ENCODE measurements around the gene TRMT61B.

Gene TRMT61B

DNA sequence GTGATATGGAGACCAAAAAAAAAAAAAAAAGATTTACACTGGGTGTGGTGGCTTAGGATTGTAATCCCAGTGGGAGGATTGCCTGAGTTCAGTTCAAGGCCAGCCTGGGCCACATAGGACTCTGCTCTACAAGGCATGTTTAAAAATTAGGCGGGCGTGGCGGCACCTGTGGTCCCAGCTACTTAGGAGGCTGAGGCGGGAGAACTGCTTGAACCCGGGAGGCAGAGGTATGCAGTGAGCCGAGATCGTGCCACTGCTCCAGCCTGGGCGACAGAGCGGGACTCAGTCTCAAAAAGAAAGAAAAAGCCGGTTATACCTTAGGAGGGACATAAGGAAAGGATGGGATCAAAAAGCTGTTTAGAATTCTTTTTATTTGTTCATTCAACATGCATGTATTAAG lies 60.2 kb downstream of the TRMT61B start:
- no peak overlapping the region for H3K4me3 ChIP-seq (ENCODE audit: low read depth, low read length)
- POLR2A ChIA-PET, result no interaction called here
- peaks cover 7 to 17% of the 10 kb centered on the region in 2 experiments for H3K36me3 ChIP-seq (ENCODE audit: control insufficient read depth in 2 of 2, insufficient read depth in 1 of 2, low read length in 2 of 2)
- TF ChIP-seq, protein P1, sequence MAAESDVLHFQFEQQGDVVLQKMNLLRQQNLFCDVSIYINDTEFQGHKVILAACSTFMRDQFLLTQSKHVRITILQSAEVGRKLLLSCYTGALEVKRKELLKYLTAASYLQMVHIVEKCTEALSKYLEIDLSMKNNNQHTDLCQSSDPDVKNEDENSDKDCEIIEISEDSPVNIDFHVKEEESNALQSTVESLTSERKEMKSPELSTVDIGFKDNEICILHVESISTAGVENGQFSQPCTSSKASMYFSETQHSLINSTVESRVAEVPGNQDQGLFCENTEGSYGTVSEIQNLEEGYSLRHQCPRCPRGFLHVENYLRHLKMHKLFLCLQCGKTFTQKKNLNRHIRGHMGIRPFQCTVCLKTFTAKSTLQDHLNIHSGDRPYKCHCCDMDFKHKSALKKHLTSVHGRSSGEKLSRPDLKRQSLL (tag by site-specific recombination; IDR thresholded peaks at IDR 0.05), result no peak
- TF ChIP-seq GLIS1 (tag by site-specific recombination; IDR thresholded peaks at IDR 0.05), result no peak
- no peak for TF ChIP-seq TCF7L2 (IDR thresholded peaks at IDR 0.05; ENCODE audit: borderline replicate concordance, low read depth, low read length)
- TF ChIP-seq, protein P2, sequence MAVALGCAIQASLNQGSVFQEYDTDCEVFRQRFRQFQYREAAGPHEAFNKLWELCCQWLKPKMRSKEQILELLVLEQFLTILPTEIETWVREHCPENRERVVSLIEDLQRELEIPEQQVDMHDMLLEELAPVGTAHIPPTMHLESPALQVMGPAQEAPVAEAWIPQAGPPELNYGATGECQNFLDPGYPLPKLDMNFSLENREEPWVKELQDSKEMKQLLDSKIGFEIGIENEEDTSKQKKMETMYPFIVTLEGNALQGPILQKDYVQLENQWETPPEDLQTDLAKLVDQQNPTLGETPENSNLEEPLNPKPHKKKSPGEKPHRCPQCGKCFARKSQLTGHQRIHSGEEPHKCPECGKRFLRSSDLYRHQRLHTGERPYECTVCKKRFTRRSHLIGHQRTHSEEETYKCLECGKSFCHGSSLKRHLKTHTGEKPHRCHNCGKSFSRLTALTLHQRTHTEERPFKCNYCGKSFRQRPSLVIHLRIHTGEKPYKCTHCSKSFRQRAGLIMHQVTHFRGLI (tag by site-specific recombination; IDR thresholded peaks at IDR 0.05), result no peak
- no peak for TF ChIP-seq ZNF629 (tag by site-specific recombination; IDR thresholded peaks at IDR 0.05)
- TF ChIP-seq ZBTB20 (tag by site-specific recombination; IDR thresholded peaks at IDR 0.05), result no peak
- no peak for TF ChIP-seq TRIM28 (IDR thresholded peaks at IDR 0.05; ENCODE audit: borderline replicate concordance, low read length)
- no peak for TF ChIP-seq ZNF561 (tag by site-specific recombination; IDR thresholded peaks at IDR 0.05; ENCODE audit: borderline replicate concordance)
- CTCF ChIA-PET, result interaction anchor here (0.5 to 1.3 kb wide), 4 partner anchors 9 to 188 kb away, joined by 3 to 5 read pairs (median 4); no protein-coding TSS in a partner anchor
- H3K4me1 ChIP-seq (ENCODE audit: control insufficient read depth, insufficient read depth, low read length), result no peaks in the 10 kb centered on the region
- no peaks in the 10 kb centered on the region for H3K9me3 ChIP-seq (ENCODE audit: control insufficient read depth, insufficient read depth, low read depth, low read length)
- no peak overlapping the region; the same call in 1 of the 2 replicates for H3K27ac ChIP-seq (ENCODE audit: extremely low read depth, low read depth, low read length)

DNA sequence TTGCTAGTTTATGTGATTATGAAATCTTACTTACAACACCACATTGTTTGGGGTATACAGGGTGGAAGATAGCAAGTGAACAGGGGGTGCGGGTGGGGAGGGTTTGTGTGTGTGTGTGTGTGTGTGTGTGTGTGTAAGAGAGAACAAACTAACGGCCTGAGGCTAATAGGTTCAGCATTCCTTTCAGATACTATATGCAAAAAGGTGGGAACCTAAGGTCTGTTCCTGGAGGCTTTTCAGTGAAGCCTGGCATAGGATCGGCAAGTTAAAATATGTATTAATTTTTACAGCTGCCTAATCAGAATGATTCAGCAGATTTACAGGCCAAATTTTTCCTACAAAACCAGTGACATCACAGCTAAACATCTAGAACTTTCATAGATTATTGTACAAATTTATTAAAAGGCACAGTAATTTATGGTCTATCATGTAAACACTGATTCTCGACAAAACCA lies 67.1 kb downstream of the TRMT61B start:
- POLR2A ChIA-PET, result interaction anchor here (0.5 kb wide), 1 partner anchor 342 kb away, joined by 3 read pairs; no protein-coding TSS in a partner anchor
- no peak for TF ChIP-seq ZNF843 (tag by site-specific recombination; IDR thresholded peaks at IDR 0.05)
- TF ChIP-seq, protein P1 (tag by site-specific recombination; IDR thresholded peaks at IDR 0.05), result no peak
- Histone ChIP-seq H3K4me3 (ENCODE audit: low read depth, low read length) (no peak overlapping the region), H3K4me1 (ENCODE audit: control insufficient read depth, insufficient read depth, low read length) (no peaks in the 10 kb centered on the region), H3K27ac (ENCODE audit: extremely low read depth, low read depth, low read length) (no peak overlapping the region), H3K36me3 (ENCODE audit: control insufficient read depth in 2 of 2, insufficient read depth in 1 of 2, low read length in 2 of 2) (peaks cover 23 to 51% of the 10 kb centered on the region in 2 experiments), H3K9me3 (ENCODE audit: control insufficient read depth, insufficient read depth, low read depth, low read length) (no peaks in the 10 kb centered on the region)
- CTCF ChIA-PET, result interaction anchor here (1.0 to 1.5 kb wide), 2 partner anchors 209 to 237 kb away, joined by 3 to 4 read pairs; no protein-coding TSS in a partner anchor

DNA sequence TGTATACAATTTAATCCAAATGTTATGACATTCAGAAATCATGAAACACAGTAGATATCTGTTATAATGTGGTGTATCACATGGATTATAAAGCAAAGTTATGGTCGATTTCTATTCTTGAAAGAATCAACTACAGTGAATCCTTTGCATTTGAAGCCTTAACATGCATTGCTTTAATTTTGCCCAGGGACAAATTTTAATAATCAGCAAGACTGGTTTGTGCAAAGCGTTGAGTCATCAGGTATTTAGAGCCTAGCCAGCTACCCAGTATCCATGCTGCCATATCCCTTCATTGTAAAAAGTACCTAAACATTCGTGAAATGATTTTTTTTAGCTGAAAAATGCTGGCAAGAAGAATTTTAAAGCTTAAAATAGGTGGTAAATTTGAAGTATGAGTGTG lies 68.4 kb downstream of the TRMT61B start:
- ChIA-PET POLR2A (no interaction called here), CTCF (interaction anchor here (1.1 to 1.5 kb wide), 2 partner anchors 235 to 1047 kb away, joined by 3 to 4 read pairs; no protein-coding TSS in a partner anchor)
- Histone ChIP-seq H3K9me3 (ENCODE audit: control insufficient read depth, insufficient read depth, low read depth, low read length) (no peaks in the 10 kb centered on the region), H3K36me3 (ENCODE audit: control insufficient read depth in 2 of 2, insufficient read depth in 1 of 2, low read length in 2 of 2) (peaks cover 27 to 59% of the 10 kb centered on the region in 2 experiments), H3K4me3 (ENCODE audit: low read depth, low read length) (no peak overlapping the region), H3K27ac (ENCODE audit: extremely low read depth, low read depth, low read length) (no peak overlapping the region), H3K4me1 (ENCODE audit: control insufficient read depth, insufficient read depth, low read length) (no peaks in the 10 kb centered on the region)
- TF ChIP-seq ZNF324 (tag by site-specific recombination; IDR thresholded peaks at IDR 0.05), result no peak
- TF ChIP-seq, protein P2 (tag by site-specific recombination; IDR thresholded peaks at IDR 0.05), result no peak
- TF ChIP-seq WT1 (tag by site-specific recombination; IDR thresholded peaks at IDR 0.05), result no peak
- no peak for TF ChIP-seq ZNF155 (tag by site-specific recombination; IDR thresholded peaks at IDR 0.05)
- TF ChIP-seq ZNF610 (tag by site-specific recombination; IDR thresholded peaks at IDR 0.05; ENCODE audit: borderline replicate concordance), result no peak
- TF ChIP-seq, protein P3, sequence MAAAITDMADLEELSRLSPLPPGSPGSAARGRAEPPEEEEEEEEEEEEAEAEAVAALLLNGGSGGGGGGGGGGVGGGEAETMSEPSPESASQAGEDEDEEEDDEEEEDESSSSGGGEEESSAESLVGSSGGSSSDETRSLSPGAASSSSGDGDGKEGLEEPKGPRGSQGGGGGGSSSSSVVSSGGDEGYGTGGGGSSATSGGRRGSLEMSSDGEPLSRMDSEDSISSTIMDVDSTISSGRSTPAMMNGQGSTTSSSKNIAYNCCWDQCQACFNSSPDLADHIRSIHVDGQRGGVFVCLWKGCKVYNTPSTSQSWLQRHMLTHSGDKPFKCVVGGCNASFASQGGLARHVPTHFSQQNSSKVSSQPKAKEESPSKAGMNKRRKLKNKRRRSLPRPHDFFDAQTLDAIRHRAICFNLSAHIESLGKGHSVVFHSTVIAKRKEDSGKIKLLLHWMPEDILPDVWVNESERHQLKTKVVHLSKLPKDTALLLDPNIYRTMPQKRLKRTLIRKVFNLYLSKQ (tag by site-specific recombination; IDR thresholded peaks at IDR 0.05; ENCODE audit: borderline replicate concordance), result no peak
- TF ChIP-seq ZNF10 (tag by site-specific recombination; IDR thresholded peaks at IDR 0.05), result no peak
- TF ChIP-seq ZNF423 (tag by site-specific recombination; IDR thresholded peaks at IDR 0.05), result no peak
- TF ChIP-seq SP2 (tag by site-specific recombination; IDR thresholded peaks at IDR 0.05), result no peak
- TF ChIP-seq, protein P4, sequence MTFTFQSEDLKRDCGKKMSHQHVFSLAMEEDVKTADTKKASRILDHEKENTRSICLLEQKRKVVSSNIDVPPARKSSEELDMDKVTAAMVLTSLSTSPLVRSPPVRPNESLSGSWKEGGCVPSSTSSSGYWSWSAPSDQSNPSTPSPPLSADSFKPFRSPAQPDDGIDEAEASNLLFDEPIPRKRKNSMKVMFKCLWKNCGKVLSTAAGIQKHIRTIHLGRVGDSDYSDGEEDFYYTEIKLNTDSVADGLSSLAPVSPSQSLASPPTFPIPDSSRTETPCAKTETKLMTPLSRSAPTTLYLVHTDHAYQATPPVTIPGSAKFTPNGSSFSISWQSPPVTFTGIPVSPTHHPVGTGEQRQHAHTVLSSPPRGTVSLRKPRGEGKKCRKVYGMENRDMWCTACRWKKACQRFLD (tag by site-specific recombination; IDR thresholded peaks at IDR 0.05), result no peak
- no peak for TF ChIP-seq ZNF114 (tag by site-specific recombination; IDR thresholded peaks at IDR 0.05)
- no peak for TF ChIP-seq ZNF302 (tag by site-specific recombination; IDR thresholded peaks at IDR 0.05; ENCODE audit: low read depth)
- TF ChIP-seq, protein P5, sequence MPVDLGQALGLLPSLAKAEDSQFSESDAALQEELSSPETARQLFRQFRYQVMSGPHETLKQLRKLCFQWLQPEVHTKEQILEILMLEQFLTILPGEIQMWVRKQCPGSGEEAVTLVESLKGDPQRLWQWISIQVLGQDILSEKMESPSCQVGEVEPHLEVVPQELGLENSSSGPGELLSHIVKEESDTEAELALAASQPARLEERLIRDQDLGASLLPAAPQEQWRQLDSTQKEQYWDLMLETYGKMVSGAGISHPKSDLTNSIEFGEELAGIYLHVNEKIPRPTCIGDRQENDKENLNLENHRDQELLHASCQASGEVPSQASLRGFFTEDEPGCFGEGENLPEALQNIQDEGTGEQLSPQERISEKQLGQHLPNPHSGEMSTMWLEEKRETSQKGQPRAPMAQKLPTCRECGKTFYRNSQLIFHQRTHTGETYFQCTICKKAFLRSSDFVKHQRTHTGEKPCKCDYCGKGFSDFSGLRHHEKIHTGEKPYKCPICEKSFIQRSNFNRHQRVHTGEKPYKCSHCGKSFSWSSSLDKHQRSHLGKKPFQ (tag by site-specific recombination; IDR thresholded peaks at IDR 0.05), result no peak

Data from HEK293 (cell line).